GM23338 (cell line): Measurements from ENCODE around the gene VTCN1. TPM values are rescaled to one million over a fixed set of nuclear protein-coding genes. Genes with fewer than 3 reads are reported as not detected.

Source experiments
- ATAC-seq: fragments of 200-7000 bp; cut with Tn5 transposase; 3 replicates; pipeline ENCODE4 v1.9.1; 2020
- DNase-seq: peaks from one replicate; pipeline ENCODE4 v3.0.0-alpha.2; 2015; ENCODE audit warnings: low spot score
- H2AFZ ChIP-seq: fragments of 200-600 bp; sonication (generic); 2 replicates; pipeline ENCODE4 v1.8.0; 2016; ENCODE audit warnings: antibody characterized with exemption, mild to moderate bottlenecking, moderate library complexity
- H3F3A ChIP-seq: fragments of 200-600 bp; sonication (generic); replicated peaks from 2 replicates; pipeline ENCODE4 v1.8.0; 2017; ENCODE audit warnings: antibody characterized with exemption, mixed run types, low read depth
- H3K27ac ChIP-seq: fragments of 200-600 bp; sonication (generic); 2 replicates; pipeline ENCODE4 v1.6.1; 2016; ENCODE audit warnings: low read depth
- H3K27me3 ChIP-seq: fragments of 200-600 bp; sonication (generic); 2 replicates; pipeline ENCODE4 v1.8.0; 2016; ENCODE audit warnings: mild to moderate bottlenecking, mixed run types, moderate library complexity; ENCODE audit not compliant: insufficient read depth
- H3K36me3 ChIP-seq: fragments of 200-600 bp; sonication (generic); 2 replicates; pipeline ENCODE4 v1.8.0; 2016; ENCODE audit warnings: mild to moderate bottlenecking; ENCODE audit not compliant: insufficient read depth
- H3K4me1 ChIP-seq: fragments of 200-600 bp; sonication (generic); 2 replicates; pipeline ENCODE4 v1.8.0; 2016; ENCODE audit warnings: mild to moderate bottlenecking, moderate library complexity; ENCODE audit not compliant: insufficient read depth
- H3K4me2 ChIP-seq: fragments of 200-600 bp; sonication (generic); 2 replicates; pipeline ENCODE4 v1.7.1; 2017; ENCODE audit warnings: mixed run types
- H3K4me3 ChIP-seq: fragments of 200-600 bp; sonication (generic); 2 replicates; pipeline ENCODE4 v1.6.1; 2016; ENCODE audit warnings: mixed run types
- H3K79me2 ChIP-seq: fragments of 200-600 bp; sonication (generic); replicated peaks from 2 replicates; pipeline ENCODE4 v1.8.0; 2017; ENCODE audit warnings: mild to moderate bottlenecking; ENCODE audit not compliant: insufficient read depth
- H3K9me2 ChIP-seq: fragments of 200-600 bp; sonication (generic); 2 replicates; pipeline ENCODE4 v1.8.0; 2017; ENCODE audit not compliant: insufficient read depth
- H4K20me1 ChIP-seq: fragments of 200-600 bp; sonication (generic); replicated peaks from 2 replicates; pipeline ENCODE4 v1.8.0; 2017; ENCODE audit warnings: mild to moderate bottlenecking; ENCODE audit not compliant: insufficient read depth
- H3K27ac Mint-ChIP-seq: 2 replicates; pipeline ENCODE4 v1.8.0; 2020; ENCODE audit warnings: inconsistent platforms, mild to moderate bottlenecking, moderate library complexity, mixed read lengths
- H3K27me3 Mint-ChIP-seq: 3 replicates; pipeline ENCODE4 v1.8.0; 2022; ENCODE audit warnings: low read depth, mild to moderate bottlenecking, moderate library complexity, mixed read lengths, inconsistent platforms; ENCODE audit not compliant: insufficient read depth, poor library complexity
- H3K36me3 Mint-ChIP-seq: 3 replicates; pipeline ENCODE4 v1.8.0; 2021; ENCODE audit warnings: low read depth, mild to moderate bottlenecking, inconsistent platforms, moderate library complexity, mixed read lengths
- H3K4me1 Mint-ChIP-seq: 3 replicates; pipeline ENCODE4 v1.8.0; 2020; ENCODE audit warnings: mild to moderate bottlenecking, inconsistent platforms, mixed read lengths
- H3K4me3 Mint-ChIP-seq: 3 replicates; pipeline ENCODE4 v1.8.0; 2021; ENCODE audit warnings: moderate library complexity, mild to moderate bottlenecking, inconsistent platforms, mixed read lengths
- H3K9me3 Mint-ChIP-seq: 3 replicates; pipeline ENCODE4 v1.8.0; 2020; ENCODE audit warnings: moderate library complexity, mild to moderate bottlenecking, inconsistent platforms, mixed read lengths
- CREB1 ChIP-seq: fragments of 250-450 bp; sonication (Bioruptor Pico); IDR thresholded peaks from 2 replicates; pipeline ENCODE4 v1.5.0; 2020; ENCODE audit warnings: low read depth, mild to moderate bottlenecking, moderate library complexity
- CTCF ChIP-seq, 2 experiments: fragments of 200-600 bp in 1 of 2; sonication (generic) in 1 of 2; conservative IDR thresholded peaks; 2 replicates each; pipeline versions ENCODE4 v1.5.1 to v1.6.1; 2016 to 2017; ENCODE audit warnings: antibody characterized with exemption in 2 of 2, low read depth in 2 of 2, mild to moderate bottlenecking in 2 of 2, moderate library complexity in 1 of 2
- ETS1 ChIP-seq: IDR thresholded peaks from 2 replicates; pipeline ENCODE4 v1.6.1; 2016; ENCODE audit warnings: antibody characterized with exemption
- EZH2 ChIP-seq: fragments of 200-600 bp; sonication (generic); IDR thresholded peaks from one replicate; pipeline ENCODE4 v1.8.0; 2017; ENCODE audit warnings: antibody characterized with exemption, mild to moderate bottlenecking, low read depth; ENCODE audit not compliant: unreplicated experiment
- EZH2phosphoT487 ChIP-seq: fragments of 200-600 bp; sonication (generic); IDR thresholded peaks from one replicate; pipeline ENCODE4 v1.8.1; 2018; ENCODE audit warnings: antibody characterized with exemption; ENCODE audit not compliant: unreplicated experiment
- JUNB ChIP-seq: IDR thresholded peaks from one replicate; pipeline ENCODE4 v1.6.1; 2016; ENCODE audit warnings: antibody characterized with exemption; ENCODE audit not compliant: unreplicated experiment
- NANOG ChIP-seq: IDR thresholded peaks from 2 replicates; pipeline ENCODE4 v1.6.1; 2016; ENCODE audit warnings: antibody characterized with exemption, borderline replicate concordance
- POLR2AphosphoS5 ChIP-seq: IDR thresholded peaks from 2 replicates; pipeline ENCODE4 v1.6.1; 2016; ENCODE audit warnings: antibody characterized with exemption, low read depth
- REST ChIP-seq: IDR thresholded peaks from one replicate; pipeline ENCODE4 v1.6.1; 2018; ENCODE audit warnings: antibody characterized with exemption; ENCODE audit not compliant: unreplicated experiment
- STAT1 ChIP-seq: IDR thresholded peaks from one replicate; pipeline ENCODE4 v1.6.1; 2016; ENCODE audit warnings: antibody characterized with exemption; ENCODE audit not compliant: unreplicated experiment
- ZNF114 ChIP-seq: fragments of 250-450 bp; sonication (Bioruptor Pico); IDR thresholded peaks from 2 replicates; pipeline ENCODE4 v1.5.0; 2020; ENCODE audit warnings: mild to moderate bottlenecking, moderate library complexity
- ZNF331 ChIP-seq: fragments of 250-450 bp; sonication (Bioruptor Pico); IDR thresholded peaks from 2 replicates; pipeline ENCODE4 v1.5.0; 2020; ENCODE audit warnings: low read depth, mild to moderate bottlenecking, moderate library complexity
- polyA plus RNA-seq: library from polyadenylated mRNA; unstranded; fragments of >200 nt; fragmentation: Nextera tagmentation; extraction: Ambion mirVana; gene quantifications from 2 replicates; pipeline ENCODE4 v1.2.1, GENCODE V29; 2016
- total RNA-seq: library from RNA; depleted of rRNA; stranded (reverse); fragments of >200 nt; shearing (Covaris generic); gene quantifications from 2 replicates; pipeline ENCODE4 v1.2.3, GENCODE V29; 2014
- TF ChIP-seq, protein P1 (sequence below): fragments of 250-450 bp; sonication (Bioruptor Pico); IDR thresholded peaks from 2 replicates; pipeline ENCODE4 v1.5.0; 2020; ENCODE audit warnings: mild to moderate bottlenecking, moderate library complexity

VTCN1 gene
- total and polyA plus RNA-seq, 2 experiments from 2014 or later, result not detected

- no peaks in the 10 kb centered on the region for H3K27me3 ChIP-seq
- no peaks in the 10 kb centered on the region for H3K9me2 ChIP-seq
- H3K9me3 Mint-ChIP-seq, result peaks cover 6% of the 10 kb centered on the region; the same call in 1 of the 3 replicates
- no peak overlapping the region for H3K4me3 Mint-ChIP-seq
- no peaks in the 10 kb centered on the region for H3K36me3 Mint-ChIP-seq
- peak overlapping the region; percentile 65 for H2AFZ ChIP-seq
- no peaks in the 10 kb centered on the region for H4K20me1 ChIP-seq
- H3F3A ChIP-seq, result no peaks in the 10 kb centered on the region
- no peak overlapping the region for H3K27ac ChIP-seq
- H3K4me1 Mint-ChIP-seq, result 0 out of 3 replicates have a peak, but pooled peaks cover 3% of the 10 kb centered on the region
- DNase-seq (no peak), ATAC-seq (no peak)
- no peak overlapping the region for H3K27ac Mint-ChIP-seq
- no peaks in the 10 kb centered on the region for H3K4me1 ChIP-seq
- no peaks in the 10 kb centered on the region for H3K36me3 ChIP-seq
- H3K4me2 ChIP-seq, result no peak overlapping the region
- no peaks in the 10 kb centered on the region for H3K79me2 ChIP-seq
- H3K4me3 ChIP-seq, result no peak overlapping the region
- TF ChIP-seq EZH2phosphoT487 (no peak), JUNB (no peak), ZNF331 (CRISPR knock-in tag) (no peak), POLR2AphosphoS5 (no peak), REST (no peak), CREB1 (no peak), NANOG (no peak), STAT1 (no peak), CTCF (conservative IDR thresholded peaks at IDR 0.05; ENCODE audit: low read depth in 2 of 2) (no peak), EZH2 (no peak), ZNF114 (no peak), ETS1 (no peak)
- TF ChIP-seq, protein P1, sequence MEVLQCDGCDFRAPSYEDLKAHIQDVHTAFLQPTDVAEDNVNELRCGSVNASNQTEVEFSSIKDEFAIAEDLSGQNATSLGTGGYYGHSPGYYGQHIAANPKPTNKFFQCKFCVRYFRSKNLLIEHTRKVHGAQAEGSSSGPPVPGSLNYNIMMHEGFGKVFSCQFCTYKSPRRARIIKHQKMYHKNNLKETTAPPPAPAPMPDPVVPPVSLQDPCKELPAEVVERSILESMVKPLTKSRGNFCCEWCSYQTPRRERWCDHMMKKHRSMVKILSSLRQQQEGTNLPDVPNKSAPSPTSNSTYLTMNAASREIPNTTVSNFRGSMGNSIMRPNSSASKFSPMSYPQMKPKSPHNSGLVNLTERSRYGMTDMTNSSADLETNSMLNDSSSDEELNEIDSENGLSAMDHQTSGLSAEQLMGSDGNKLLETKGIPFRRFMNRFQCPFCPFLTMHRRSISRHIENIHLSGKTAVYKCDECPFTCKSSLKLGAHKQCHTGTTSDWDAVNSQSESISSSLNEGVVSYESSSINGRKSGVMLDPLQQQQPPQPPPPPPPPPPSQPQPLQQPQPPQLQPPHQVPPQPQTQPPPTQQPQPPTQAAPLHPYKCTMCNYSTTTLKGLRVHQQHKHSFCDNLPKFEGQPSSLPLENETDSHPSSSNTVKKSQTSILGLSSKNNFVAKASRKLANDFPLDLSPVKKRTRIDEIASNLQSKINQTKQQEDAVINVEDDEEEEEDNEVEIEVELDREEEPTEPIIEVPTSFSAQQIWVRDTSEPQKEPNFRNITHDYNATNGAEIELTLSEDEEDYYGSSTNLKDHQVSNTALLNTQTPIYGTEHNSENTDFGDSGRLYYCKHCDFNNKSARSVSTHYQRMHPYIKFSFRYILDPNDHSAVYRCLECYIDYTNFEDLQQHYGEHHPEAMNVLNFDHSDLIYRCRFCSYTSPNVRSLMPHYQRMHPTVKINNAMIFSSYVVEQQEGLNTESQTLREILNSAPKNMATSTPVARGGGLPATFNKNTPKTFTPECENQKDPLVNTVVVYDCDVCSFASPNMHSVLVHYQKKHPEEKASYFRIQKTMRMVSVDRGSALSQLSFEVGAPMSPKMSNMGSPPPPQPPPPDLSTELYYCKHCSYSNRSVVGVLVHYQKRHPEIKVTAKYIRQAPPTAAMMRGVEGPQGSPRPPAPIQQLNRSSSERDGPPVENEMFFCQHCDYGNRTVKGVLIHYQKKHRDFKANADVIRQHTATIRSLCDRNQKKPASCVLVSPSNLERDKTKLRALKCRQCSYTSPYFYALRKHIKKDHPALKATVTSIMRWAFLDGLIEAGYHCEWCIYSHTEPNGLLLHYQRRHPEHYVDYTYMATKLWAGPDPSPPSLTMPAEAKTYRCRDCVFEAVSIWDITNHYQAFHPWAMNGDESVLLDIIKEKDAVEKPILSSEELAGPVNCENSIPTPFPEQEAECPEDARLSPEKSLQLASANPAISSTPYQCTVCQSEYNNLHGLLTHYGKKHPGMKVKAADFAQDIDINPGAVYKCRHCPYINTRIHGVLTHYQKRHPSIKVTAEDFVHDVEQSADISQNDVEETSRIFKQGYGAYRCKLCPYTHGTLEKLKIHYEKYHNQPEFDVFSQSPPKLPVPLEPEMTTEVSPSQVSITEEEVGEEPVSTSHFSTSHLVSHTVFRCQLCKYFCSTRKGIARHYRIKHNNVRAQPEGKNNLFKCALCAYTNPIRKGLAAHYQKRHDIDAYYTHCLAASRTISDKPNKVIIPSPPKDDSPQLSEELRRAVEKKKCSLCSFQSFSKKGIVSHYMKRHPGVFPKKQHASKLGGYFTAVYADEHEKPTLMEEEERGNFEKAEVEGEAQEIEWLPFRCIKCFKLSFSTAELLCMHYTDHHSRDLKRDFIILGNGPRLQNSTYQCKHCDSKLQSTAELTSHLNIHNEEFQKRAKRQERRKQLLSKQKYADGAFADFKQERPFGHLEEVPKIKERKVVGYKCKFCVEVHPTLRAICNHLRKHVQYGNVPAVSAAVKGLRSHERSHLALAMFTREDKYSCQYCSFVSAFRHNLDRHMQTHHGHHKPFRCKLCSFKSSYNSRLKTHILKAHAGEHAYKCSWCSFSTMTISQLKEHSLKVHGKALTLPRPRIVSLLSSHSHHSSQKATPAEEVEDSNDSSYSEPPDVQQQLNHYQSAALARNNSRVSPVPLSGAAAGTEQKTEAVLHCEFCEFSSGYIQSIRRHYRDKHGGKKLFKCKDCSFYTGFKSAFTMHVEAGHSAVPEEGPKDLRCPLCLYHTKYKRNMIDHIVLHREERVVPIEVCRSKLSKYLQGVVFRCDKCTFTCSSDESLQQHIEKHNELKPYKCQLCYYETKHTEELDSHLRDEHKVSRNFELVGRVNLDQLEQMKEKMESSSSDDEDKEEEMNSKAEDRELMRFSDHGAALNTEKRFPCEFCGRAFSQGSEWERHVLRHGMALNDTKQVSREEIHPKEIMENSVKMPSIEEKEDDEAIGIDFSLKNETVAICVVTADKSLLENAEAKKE (CRISPR knock-in tag), result no peak
- H3K27me3 Mint-ChIP-seq, result peaks cover 2% of the 10 kb centered on the region
Measured at GRCh38 chr1:117188170-117188815, 22.4 kb downstream of the VTCN1 start.
